Endothelial cell (in vitro differentiated cells): ENCODE measurements around the gene SLC30A7. TPM values are rescaled to one million over a fixed set of nuclear protein-coding genes. Genes with fewer than 3 reads are reported as not detected.
A peak's percentile ranks its signal among the peaks of the same experiment; 100 is the strongest.

Source experiments
- DNase-seq: peaks from one replicate; pipeline ENCODE4 v3.0.0; 2021; ENCODE audit warnings: low spot score
- H3K27ac Mint-ChIP-seq: one replicate; pipeline ENCODE4 v1.8.0; 2021; ENCODE audit warnings: mixed read lengths, inconsistent platforms; ENCODE audit not compliant: unreplicated experiment
- H3K27me3 Mint-ChIP-seq: one replicate; pipeline ENCODE4 v1.8.0; 2021; ENCODE audit warnings: mild to moderate bottlenecking, moderate library complexity, mixed read lengths, inconsistent platforms; ENCODE audit not compliant: unreplicated experiment
- H3K36me3 Mint-ChIP-seq: one replicate; pipeline ENCODE4 v1.8.0; 2021; ENCODE audit warnings: mild to moderate bottlenecking, low read depth, mixed read lengths, inconsistent platforms; ENCODE audit not compliant: unreplicated experiment
- H3K4me1 Mint-ChIP-seq: one replicate; pipeline ENCODE4 v1.8.0; 2021; ENCODE audit warnings: mild to moderate bottlenecking, mixed read lengths, inconsistent platforms; ENCODE audit not compliant: unreplicated experiment
- H3K4me3 Mint-ChIP-seq: one replicate; pipeline ENCODE4 v1.8.0; 2021; ENCODE audit warnings: mild to moderate bottlenecking, mixed read lengths, inconsistent platforms; ENCODE audit not compliant: unreplicated experiment
- H3K9me3 Mint-ChIP-seq: one replicate; pipeline ENCODE4 v1.8.0; 2021; ENCODE audit warnings: mixed read lengths, inconsistent platforms; ENCODE audit not compliant: unreplicated experiment
- CTCF ChIP-seq: fragments of 200-600 bp; sonication (generic); IDR thresholded peaks from one replicate; pipeline ENCODE4 v1.5.0; 2021; ENCODE audit warnings: antibody characterized with exemption; ENCODE audit not compliant: unreplicated experiment
- total RNA-seq: library from RNA; stranded (reverse); fragmentation: NEBNext Ultra II Directional; extraction: Animal tissue kit (Norgen Biotek cat#: 25700); gene quantifications from one replicate; pipeline ENCODE4 v1.2.1, GENCODE V29; 2021; ENCODE audit not compliant: unreplicated experiment

SLC30A7 gene
- total RNA-seq, 1 donor from 2014 or later, result 33.2 TPM

GRCh38 chr1:100868364-100868995 lies 27.4 kb upstream of the SLC30A7 start:
- H3K27me3 Mint-ChIP-seq, result no peaks in the 10 kb centered on the region
- no peak for DNase-seq
- no peaks in the 10 kb centered on the region for H3K36me3 Mint-ChIP-seq
- H3K4me3 Mint-ChIP-seq, result no peak overlapping the region
- no peak overlapping the region for H3K27ac Mint-ChIP-seq
- H3K9me3 Mint-ChIP-seq, result no peaks in the 10 kb centered on the region
- TF ChIP-seq CTCF, result peak; percentile 81
- no peaks in the 10 kb centered on the region for H3K4me1 Mint-ChIP-seq

- Mint-ChIP-seq H3K4me3 (no peak overlapping the region), H3K9me3 (no peaks in the 10 kb centered on the region), H3K27ac (no peak overlapping the region), H3K27me3 (no peaks in the 10 kb centered on the region), H3K4me1 (no peaks in the 10 kb centered on the region), H3K36me3 (no peaks in the 10 kb centered on the region)
- TF ChIP-seq CTCF, result no peak
- no peak for DNase-seq
These were observed 25.9 kb upstream of the SLC30A7 start for GRCh38 chr1:100869996-100870395.

GRCh38 chr1:100874433-100874832 lies 21.5 kb upstream of the SLC30A7 start:
- H3K4me3 Mint-ChIP-seq, result no peak overlapping the region
- H3K27ac Mint-ChIP-seq, result no peak overlapping the region
- H3K9me3 Mint-ChIP-seq, result no peaks in the 10 kb centered on the region
- no peaks in the 10 kb centered on the region for H3K4me1 Mint-ChIP-seq
- DNase-seq, result no peak
- H3K36me3 Mint-ChIP-seq, result no peaks in the 10 kb centered on the region
- TF ChIP-seq CTCF, result no peak
- H3K27me3 Mint-ChIP-seq, result no peaks in the 10 kb centered on the region

GRCh38 chr1:100875228-100875627 lies 20.7 kb upstream of the SLC30A7 start:
- no peak for DNase-seq
- Mint-ChIP-seq H3K27ac (no peak overlapping the region), H3K4me1 (no peaks in the 10 kb centered on the region), H3K4me3 (no peak overlapping the region), H3K36me3 (no peaks in the 10 kb centered on the region), H3K27me3 (no peaks in the 10 kb centered on the region), H3K9me3 (no peaks in the 10 kb centered on the region)
- no peak for TF ChIP-seq CTCF

GRCh38 chr1:100876291-100876690 lies 19.6 kb upstream of the SLC30A7 start:
- Mint-ChIP-seq H3K27ac (no peak overlapping the region), H3K9me3 (no peaks in the 10 kb centered on the region)

More at GRCh38 chr1:100876291-100876690, 19.6 kb upstream of the SLC30A7 start:
- Mint-ChIP-seq H3K27me3 (no peaks in the 10 kb centered on the region), H3K4me3 (no peak overlapping the region), H3K36me3 (no peaks in the 10 kb centered on the region), H3K4me1 (no peaks in the 10 kb centered on the region)
- no peak for DNase-seq
- no peak for TF ChIP-seq CTCF
